K562 (cell line): ENCODE measurements around the gene PRRC2B. TPM values are rescaled to one million over a fixed set of nuclear protein-coding genes. Genes with fewer than 3 reads are reported as not detected.

ENCODE experiments used
- ATAC-seq: fragments of 200-7000 bp; cut with Tn5 transposase; 3 replicates; pipeline ENCODE4 v1.9.1; 2020; ENCODE audit warnings: moderate library complexity
- BruUV-seq: library from RNA; stranded (reverse); fragments of 400-500 nt; replicated peaks from 2 replicates; lab custom pipeline; 2021; lab: Mats Ljungman, UMichigan
- CTCF ChIA-PET: fragments of 300-600 bp; formaldehyde crosslinking; extraction: SDS; loops from one replicate; lab custom pipeline; 2021; ENCODE audit warnings: low intra/inter-chr PET ratio; lab: Yijun Ruan, JAX
- POLR2A ChIA-PET: fragments of 300-600, 350-650 bp; sonication (Branson Sonifier 250); formaldehyde crosslinking; extraction: SDS; loops from one replicate; lab custom pipeline; 2021; ENCODE audit warnings: antibody characterized with exemption, inconsistent platforms; lab: Yijun Ruan, JAX
- DNase-seq, 4 experiments: peaks; one replicate each; pipeline versions ENCODE4 v3.0.0 to v3.0.0-alpha.2; 2011 to 2018; ENCODE audit warnings: low spot score in 3 of 4, mixed read lengths in 3 of 4; ENCODE audit errors: extremely low read depth in 1 of 4
- FAIRE-seq: peaks from 2 replicates; lab custom pipeline; 2011; peaks lifted over from hg19 to GRCh38; lab: Jason Lieb, UNC
- H2AFZ ChIP-seq: 2 replicates; pipeline ENCODE4 v1.6.0; 2011; ENCODE audit warnings: low read depth, low read length, control low read depth, inconsistent platforms
- H3K27ac ChIP-seq: fragments of 200-600 bp; 3 replicates; pipeline ENCODE4 v1.8.0; 2011; ENCODE audit warnings: low read depth, mild to moderate bottlenecking, control low read depth, inconsistent platforms, low read length, moderate library complexity, mixed read lengths; ENCODE audit errors: extremely low read depth
- H3K27me3 ChIP-seq, 2 experiments: fragments of 300-600 bp in 1 of 2; 2 replicates in 1 of 2; 3 replicates in 1 of 2; pipeline versions ENCODE4 v1.6.0 to v1.8.0; 2011; ENCODE audit warnings: inconsistent platforms in 2 of 2, low read length in 2 of 2, mild to moderate bottlenecking in 1 of 2, mixed read lengths in 1 of 2, moderate library complexity in 1 of 2; ENCODE audit not compliant: control insufficient read depth in 2 of 2, insufficient read depth in 2 of 2
- H3K36me3 ChIP-seq: fragments of 300-600 bp; 3 replicates; pipeline ENCODE4 v1.8.0; 2011; ENCODE audit warnings: mild to moderate bottlenecking, low read length, inconsistent platforms; ENCODE audit not compliant: control insufficient read depth, insufficient read depth
- H3K4me1 ChIP-seq, 2 experiments: fragments of 200-600 bp in 1 of 2; replicated peaks in 1 of 2; 2 replicates in 1 of 2; 3 replicates in 1 of 2; pipeline versions ENCODE4 v1.5.1 to v1.8.0; 2011; ENCODE audit warnings: inconsistent platforms in 2 of 2, low read length in 2 of 2, mild to moderate bottlenecking in 1 of 2, mixed read lengths in 1 of 2, moderate library complexity in 1 of 2; ENCODE audit not compliant: control insufficient read depth in 2 of 2, insufficient read depth in 2 of 2
- H3K4me2 ChIP-seq: 2 replicates; pipeline ENCODE4 v1.6.1; 2011; ENCODE audit warnings: low read length, control low read depth, inconsistent platforms, mixed read lengths; ENCODE audit not compliant: insufficient read depth
- H3K4me3 ChIP-seq: fragments of 200-600 bp; sonication (generic), shearing (Covaris generic); 2 replicates; pipeline ENCODE4 v1.5.1; 2016; ENCODE audit warnings: control low read depth, inconsistent platforms
- H3K79me2 ChIP-seq: fragments of 200-600 bp; 3 replicates; pipeline ENCODE4 v1.8.0; 2011; ENCODE audit warnings: low read length, inconsistent platforms; ENCODE audit not compliant: control insufficient read depth, insufficient read depth
- H3K9ac ChIP-seq, 2 experiments: 2 replicates each; pipeline versions ENCODE4 v1.6.0 to v1.6.1; 2011; ENCODE audit warnings: low read depth in 2 of 2, low read length in 2 of 2, control low read depth in 1 of 2, inconsistent platforms in 1 of 2, mild to moderate bottlenecking in 1 of 2, mixed read lengths in 1 of 2; ENCODE audit not compliant: insufficient read depth in 1 of 2
- H3K9me1 ChIP-seq: one replicate; pipeline ENCODE4 v1.6.0; 2011; ENCODE audit warnings: inconsistent platforms, mild to moderate bottlenecking, low read length, moderate library complexity; ENCODE audit not compliant: control insufficient read depth, insufficient read depth
- H3K9me3 ChIP-seq: replicated peaks from 2 replicates; pipeline ENCODE4 v1.5.1; 2011; ENCODE audit warnings: low read depth, low read length, inconsistent platforms; ENCODE audit not compliant: control insufficient read depth, insufficient read depth
- H4K20me1 ChIP-seq: replicated peaks from 2 replicates; pipeline ENCODE4 v1.6.1; 2011; ENCODE audit warnings: low read length, inconsistent platforms, mixed read lengths; ENCODE audit not compliant: control insufficient read depth, insufficient read depth
- CEBPG ChIP-seq, 3 experiments: fragments of 200-800 bp in 1 of 3; sonication (Bioruptor generic) in 1 of 3; sonication (generic) in 1 of 3; formaldehyde crosslinking in 1 of 3; IDR thresholded peaks in 2 of 3; conservative IDR thresholded peaks in 1 of 3; 2 replicates each; pipeline versions ENCODE4 v1.6.1 to v1.8.0; 2016 to 2022; ENCODE audit warnings: missing compliant biosample characterization in 2 of 3, missing genetic modification characterization in 2 of 3, mild to moderate bottlenecking in 1 of 3, missing genetic modification reagents in 1 of 3
- FUS ChIP-seq: fragments of 200-400 bp; formaldehyde crosslinking; optimal IDR thresholded peaks from 2 replicates; pipeline ENCODE3; 2017; ENCODE audit warnings: low read depth, low read length
- ZNF274 ChIP-seq: IDR thresholded peaks from 2 replicates; pipeline ENCODE4 v1.6.1; 2011; ENCODE audit warnings: low read depth, mild to moderate bottlenecking, low read length, moderate library complexity, borderline replicate concordance
- WGBS: fragments of 100-300 bp; shearing (Covaris generic); methylation state at CpG from one replicate; pipeline ENCODE4 v1.1.6; 2016; ENCODE audit warnings: low coverage, mixed read lengths; ENCODE audit not compliant: insufficient coverage; ENCODE audit errors: missing lambda C conversion rate; 5-methylcytosine and 5-hydroxymethylcytosine counted together
- in situ Hi-C: fragments of 300-500 bp; cut with MboI; formaldehyde crosslinking; loops from 4 replicates; pipeline ENCODE4 v1.15.0; 2018; ENCODE audit warnings: inconsistent platforms, mixed read lengths
- intact Hi-C: fragments of 100-400 bp; cut with micrococcal nuclease; formaldehyde crosslinking; loops from 2 replicates; pipeline ENCODE4 v1.14.2; 2022
- polyA plus RNA-seq, 8 experiments: library from polyadenylated mRNA; depleted of rRNA in 4 of 8; stranded (reverse) in 5 of 8; unstranded in 3 of 8; fragments of >200 nt; fragmentation: Nextera tagmentation in 2 of 8; fragmentation: Illumina TruSeq in 1 of 8; extraction: Ambion mirVana in 2 of 8; extraction: Trizol in 1 of 8; gene quantifications; 2 replicates each; pipeline versions ENCODE4 v1.2.1 to v1.2.3, GENCODE V29; 2011 to 2014; ENCODE audit warnings: inconsistent platforms in 1 of 8, missing spikeins in 1 of 8
- total RNA-seq, 7 experiments: library from RNA; depleted of rRNA in 6 of 7; stranded (reverse); fragments of >200 nt in 6 of 7; fragmentation: Illumina TruSeq in 2 of 7; extraction: Trizol in 2 of 7; gene quantifications; 2 replicates each; pipeline versions ENCODE4 v1.2.1 to v1.2.3, GENCODE V29; 2011 to 2021; ENCODE audit warnings: low replicate concordance in 1 of 7

Gene PRRC2B
- total and polyA plus RNA-seq, 9 of the 15 experiments (the other 6 are each of a cell fraction or from before 2014, with no cell fraction given): 0.34 to 125 (median 30.9) TPM

GRCh38 chr9:131500939-131501541 is 107.2 kb downstream of the PRRC2B start:
- BruUV-seq: no TSS peak
- Histone ChIP-seq H3K4me1 (peaks cover 4 to 25% of the 10 kb centered on the region in 2 experiments; a peak in 4 of 5 replicates), H3K9ac (no peak overlapping the region), H3K9me3 (no peaks in the 10 kb centered on the region), H3K36me3 (peaks cover 42% of the 10 kb centered on the region; the same call in 2 of the 3 replicates), H3K27me3 (no peaks in the 10 kb centered on the region), H3K4me2 (no peak overlapping the region), H4K20me1 (0 out of 2 replicates have a peak, but pooled peaks cover 9% of the 10 kb centered on the region), H3K4me3 (no peak overlapping the region), H2AFZ (no peak overlapping the region), H3K27ac (no peak overlapping the region), H3K9me1 (no peaks in the 10 kb centered on the region), H3K79me2 (peaks cover 10% of the 10 kb centered on the region)
- peak in 1 of 4 experiments; percentile 15 for DNase-seq
- ChIA-PET POLR2A (interaction anchor here (0.9 to 2.4 kb wide), 5 partner anchors 10 to 27 kb away, joined by 3 to 12 read pairs (median 5); no protein-coding TSS in a partner anchor), CTCF (no interaction called here)
- 41% methylated on average over 5 of the region's 5 CpGs for WGBS
- in situ Hi-C loops: no loop called here
- no peak for ATAC-seq
- FAIRE-seq: no peak
- intact Hi-C loops: loop anchor here (10.0 kb wide), 1 partner anchor 244 kb away; the partner anchor contains the start of gene RAPGEF1
- TF ChIP-seq ZNF274 (no peak), FUS (no peak), CEBPG (CRISPR knock-in tag; IDR thresholded peaks at IDR 0.05) (no peak), CEBPG (tag; conservative IDR thresholded peaks at IDR 0.05 in 1 of 2, IDR thresholded peaks at IDR 0.05 in 1 of 2) (peak in 1 of 2 experiments; percentile 13; a peak in 1 of 4 replicates)
